ENCODE measurements around the gene ADK.

Gene ADK

DNA sequence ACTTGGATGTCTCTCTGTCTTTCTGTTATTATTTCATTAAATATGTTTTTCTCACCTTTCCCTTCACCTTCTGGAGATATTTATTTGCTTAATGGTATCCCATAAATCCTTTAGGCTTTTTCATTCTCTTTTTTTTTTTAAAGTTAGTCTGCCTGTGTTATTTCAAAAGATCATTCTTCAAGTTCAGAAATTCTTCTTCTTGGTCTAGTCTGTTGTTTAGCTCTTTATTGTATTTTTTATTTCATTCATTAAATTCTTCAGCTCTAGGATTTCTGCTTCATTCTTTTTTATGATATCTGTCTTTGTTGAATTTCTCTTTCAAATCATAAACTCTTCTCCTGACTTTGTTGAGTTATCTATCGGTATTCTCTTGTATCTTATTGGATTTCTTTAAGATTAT, 363.3 kb downstream of the ADK start:
- H3K4me1 ChIP-seq (ENCODE audit: insufficient read depth, low read length, poor library complexity, severe bottlenecking), result no peaks in the 10 kb centered on the region
- TF ChIP-seq EZH2phosphoT487 (IDR thresholded peaks at IDR 0.05; ENCODE audit: borderline replicate concordance), result no peak
- TF ChIP-seq, protein P1, sequence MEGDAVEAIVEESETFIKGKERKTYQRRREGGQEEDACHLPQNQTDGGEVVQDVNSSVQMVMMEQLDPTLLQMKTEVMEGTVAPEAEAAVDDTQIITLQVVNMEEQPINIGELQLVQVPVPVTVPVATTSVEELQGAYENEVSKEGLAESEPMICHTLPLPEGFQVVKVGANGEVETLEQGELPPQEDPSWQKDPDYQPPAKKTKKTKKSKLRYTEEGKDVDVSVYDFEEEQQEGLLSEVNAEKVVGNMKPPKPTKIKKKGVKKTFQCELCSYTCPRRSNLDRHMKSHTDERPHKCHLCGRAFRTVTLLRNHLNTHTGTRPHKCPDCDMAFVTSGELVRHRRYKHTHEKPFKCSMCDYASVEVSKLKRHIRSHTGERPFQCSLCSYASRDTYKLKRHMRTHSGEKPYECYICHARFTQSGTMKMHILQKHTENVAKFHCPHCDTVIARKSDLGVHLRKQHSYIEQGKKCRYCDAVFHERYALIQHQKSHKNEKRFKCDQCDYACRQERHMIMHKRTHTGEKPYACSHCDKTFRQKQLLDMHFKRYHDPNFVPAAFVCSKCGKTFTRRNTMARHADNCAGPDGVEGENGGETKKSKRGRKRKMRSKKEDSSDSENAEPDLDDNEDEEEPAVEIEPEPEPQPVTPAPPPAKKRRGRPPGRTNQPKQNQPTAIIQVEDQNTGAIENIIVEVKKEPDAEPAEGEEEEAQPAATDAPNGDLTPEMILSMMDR (conservative IDR thresholded peaks at IDR 0.05; ENCODE audit: low read length), result no peak
- no peak overlapping the region for H3K4me2 ChIP-seq (ENCODE audit: low read depth, low read length, poor library complexity, severe bottlenecking)
- H3K9me3 ChIP-seq (ENCODE audit: insufficient read depth, low read depth, low read length), result peaks cover 37% of the 10 kb centered on the region
- H3K27me3 ChIP-seq (ENCODE audit: insufficient read depth, low read length, poor library complexity, severe bottlenecking), result no peaks in the 10 kb centered on the region
- peaks cover 11% of the 10 kb centered on the region for H3K36me3 ChIP-seq (ENCODE audit: insufficient read depth, low read length)
- no peak overlapping the region for H2AFZ ChIP-seq (ENCODE audit: low read length)
- H3F3A ChIP-seq (ENCODE audit: low read depth), result no peaks in the 10 kb centered on the region
- H3K4me3 ChIP-seq (ENCODE audit: low read length, poor library complexity, severe bottlenecking), result no peak overlapping the region
- no peak overlapping the region for H3K9ac ChIP-seq (ENCODE audit: low read depth, low read length, poor library complexity, severe bottlenecking)
- H3K79me2 ChIP-seq (ENCODE audit: insufficient read depth, low read length), result no peaks in the 10 kb centered on the region
- H4K20me1 ChIP-seq (ENCODE audit: insufficient read depth, low read length, poor library complexity, severe bottlenecking), result no peaks in the 10 kb centered on the region
- H3K9me2 ChIP-seq (replicated peaks; ENCODE audit: low read depth, low read length), result no peaks in the 10 kb centered on the region

DNA sequence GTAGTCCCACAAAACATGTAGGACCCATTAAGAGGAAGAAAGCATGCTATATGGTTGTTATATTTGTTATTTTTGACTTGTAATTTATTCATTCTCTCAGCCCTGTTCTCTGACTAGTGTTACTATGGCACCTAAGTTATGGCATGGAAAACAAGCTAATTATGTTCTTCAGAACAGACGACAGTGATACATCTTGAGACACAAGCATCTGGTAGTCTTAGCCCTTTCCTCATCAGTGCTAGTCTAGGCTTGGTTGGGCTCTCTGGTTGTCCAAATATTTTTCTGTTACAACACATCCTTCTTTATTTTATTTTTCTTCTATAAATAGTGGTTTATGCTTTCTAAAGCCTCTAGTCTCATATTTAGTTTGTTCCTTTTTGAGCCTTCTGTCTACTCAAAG, 367.0 kb downstream of the ADK start:
- Histone ChIP-seq H3F3A (ENCODE audit: low read depth) (no peaks in the 10 kb centered on the region), H3K9me3 (ENCODE audit: insufficient read depth, low read depth, low read length) (peaks cover 22% of the 10 kb centered on the region; the same call in 1 of the 2 replicates), H3K27me3 (ENCODE audit: insufficient read depth, low read length, poor library complexity, severe bottlenecking) (no peaks in the 10 kb centered on the region), H3K9ac (ENCODE audit: low read depth, low read length, poor library complexity, severe bottlenecking) (no peak overlapping the region), H3K4me2 (ENCODE audit: low read depth, low read length, poor library complexity, severe bottlenecking) (no peak overlapping the region), H4K20me1 (ENCODE audit: insufficient read depth, low read length, poor library complexity, severe bottlenecking) (no peaks in the 10 kb centered on the region), H3K79me2 (ENCODE audit: insufficient read depth, low read length) (no peaks in the 10 kb centered on the region), H3K36me3 (ENCODE audit: insufficient read depth, low read length) (peaks cover 6% of the 10 kb centered on the region; the same call in 1 of the 2 replicates), H3K4me1 (ENCODE audit: insufficient read depth, low read length, poor library complexity, severe bottlenecking) (peaks cover 11% of the 10 kb centered on the region), H3K4me3 (ENCODE audit: low read length, poor library complexity, severe bottlenecking) (no peak overlapping the region), H3K9me2 (replicated peaks; ENCODE audit: low read depth, low read length) (no peaks in the 10 kb centered on the region), H2AFZ (ENCODE audit: low read length) (no peak overlapping the region)
- TF ChIP-seq, protein P1 (conservative IDR thresholded peaks at IDR 0.05; ENCODE audit: low read length), result no peak
- no peak for TF ChIP-seq EZH2phosphoT487 (IDR thresholded peaks at IDR 0.05; ENCODE audit: borderline replicate concordance)

DNA sequence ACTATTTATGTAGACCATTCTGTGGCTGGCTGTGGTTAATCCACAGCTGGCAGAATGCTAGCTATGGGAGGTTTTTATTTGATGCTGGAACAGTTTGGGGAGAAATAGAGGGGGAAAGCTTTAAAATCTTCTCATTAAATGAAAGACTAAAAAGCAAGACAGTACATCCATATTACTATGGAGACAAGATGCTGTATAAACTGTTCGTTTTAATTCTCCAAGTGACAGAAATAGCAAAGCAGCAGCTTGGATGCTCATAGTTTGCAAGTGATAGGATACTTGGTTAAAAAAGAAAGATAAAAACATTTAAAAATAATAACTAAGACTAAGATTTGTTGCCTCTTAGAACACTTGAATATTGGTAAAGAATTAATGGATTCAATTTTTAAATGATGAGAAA, 370.5 kb downstream of the ADK start:
- TF ChIP-seq, protein P1 (conservative IDR thresholded peaks at IDR 0.05; ENCODE audit: low read length), result no peak
- no peak for TF ChIP-seq EZH2phosphoT487 (IDR thresholded peaks at IDR 0.05; ENCODE audit: borderline replicate concordance)
- Histone ChIP-seq H3K9me2 (replicated peaks; ENCODE audit: low read depth, low read length) (no peaks in the 10 kb centered on the region), H3K36me3 (ENCODE audit: insufficient read depth, low read length) (no peaks in the 10 kb centered on the region), H3K27me3 (ENCODE audit: insufficient read depth, low read length, poor library complexity, severe bottlenecking) (no peaks in the 10 kb centered on the region), H3F3A (ENCODE audit: low read depth) (no peaks in the 10 kb centered on the region), H3K4me2 (ENCODE audit: low read depth, low read length, poor library complexity, severe bottlenecking) (peak overlapping the region; percentile 11), H4K20me1 (ENCODE audit: insufficient read depth, low read length, poor library complexity, severe bottlenecking) (no peaks in the 10 kb centered on the region), H3K4me3 (ENCODE audit: low read length, poor library complexity, severe bottlenecking) (no peak overlapping the region), H3K4me1 (ENCODE audit: insufficient read depth, low read length, poor library complexity, severe bottlenecking) (peaks cover 11% of the 10 kb centered on the region), H3K9ac (ENCODE audit: low read depth, low read length, poor library complexity, severe bottlenecking) (no peak overlapping the region), H2AFZ (ENCODE audit: low read length) (no peak overlapping the region), H3K79me2 (ENCODE audit: insufficient read depth, low read length) (no peaks in the 10 kb centered on the region), H3K9me3 (ENCODE audit: insufficient read depth, low read depth, low read length) (no peaks in the 10 kb centered on the region)

Data from Loucy (cell line).